ENCODE results near the gene UBC.
"Not testable (repeated sequence)": the region's sequence is repeated elsewhere in the genome, so short reads cannot be mapped to it uniquely, and the experiment has no call there.

UBC gene

GRCh38 chr12:124917841-124918621, 3.6 kb upstream of the UBC start:
- H3K9me3 ChIP-seq (ENCODE audit: control insufficient read depth, insufficient read depth, low read length): no peaks in the 10 kb centered on the region
- peaks cover 9% of the 10 kb centered on the region for H3K36me3 ChIP-seq (ENCODE audit: control insufficient read depth, insufficient read depth, low read length)
- H3K4me3 ChIP-seq (ENCODE audit: low read depth, low read length): peak overlapping the region; percentile 59
- H3K9ac ChIP-seq (ENCODE audit: low read depth, low read length): peak overlapping the region; percentile 48
- H3K4me1 ChIP-seq (ENCODE audit: control insufficient read depth, insufficient read depth, low read length): peaks cover 39% of the 10 kb centered on the region
- H3K27me3 ChIP-seq (ENCODE audit: control insufficient read depth, insufficient read depth, low read length): no peaks in the 10 kb centered on the region

GRCh38 chr12:124917135-124917840, 2.8 kb upstream of the UBC start:
- Histone ChIP-seq H3K4me3 (ENCODE audit: low read depth, low read length) (peak overlapping the region; percentile 59), H3K36me3 (ENCODE audit: control insufficient read depth, insufficient read depth, low read length) (peaks cover 14% of the 10 kb centered on the region), H3K27me3 (ENCODE audit: control insufficient read depth, insufficient read depth, low read length) (no peaks in the 10 kb centered on the region), H3K9ac (ENCODE audit: low read depth, low read length) (peak overlapping the region; percentile 48), H3K4me1 (ENCODE audit: control insufficient read depth, insufficient read depth, low read length) (peaks cover 39% of the 10 kb centered on the region), H3K9me3 (ENCODE audit: control insufficient read depth, insufficient read depth, low read length) (no peaks in the 10 kb centered on the region)

GRCh38 chr12:124916374-124917134, 2.1 kb upstream of the UBC start:
- Histone ChIP-seq H3K4me3 (ENCODE audit: low read depth, low read length) (peak overlapping the region; percentile 59), H3K27me3 (ENCODE audit: control insufficient read depth, insufficient read depth, low read length) (no peaks in the 10 kb centered on the region), H3K4me1 (ENCODE audit: control insufficient read depth, insufficient read depth, low read length) (peaks cover 39% of the 10 kb centered on the region), H3K9ac (ENCODE audit: low read depth, low read length) (peak overlapping the region; percentile 47), H3K36me3 (ENCODE audit: control insufficient read depth, insufficient read depth, low read length) (peaks cover 15% of the 10 kb centered on the region), H3K9me3 (ENCODE audit: control insufficient read depth, insufficient read depth, low read length) (no peaks in the 10 kb centered on the region)

- H3K9ac ChIP-seq (ENCODE audit: low read depth, low read length): peak overlapping the region; percentile 100
- H3K36me3 ChIP-seq (ENCODE audit: control insufficient read depth, insufficient read depth, low read length): peaks cover 15% of the 10 kb centered on the region
- H3K4me1 ChIP-seq (ENCODE audit: control insufficient read depth, insufficient read depth, low read length): peaks cover 29% of the 10 kb centered on the region
- no peaks in the 10 kb centered on the region for H3K9me3 ChIP-seq (ENCODE audit: control insufficient read depth, insufficient read depth, low read length)
- H3K4me3 ChIP-seq (ENCODE audit: low read depth, low read length): peak overlapping the region; percentile 99
- no peaks in the 10 kb centered on the region for H3K27me3 ChIP-seq (ENCODE audit: control insufficient read depth, insufficient read depth, low read length)
Measured at GRCh38 chr12:124915239-124916236, 1.1 kb upstream of the UBC start.

GRCh38 chr12:124913474-124914391, 717 bp downstream of the UBC start:
- Histone ChIP-seq H3K36me3 (ENCODE audit: control insufficient read depth, insufficient read depth, low read length) (peaks cover 15% of the 10 kb centered on the region), H3K4me1 (ENCODE audit: control insufficient read depth, insufficient read depth, low read length) (peaks cover 23% of the 10 kb centered on the region), H3K9ac (ENCODE audit: low read depth, low read length) (peak overlapping the region; percentile 100), H3K4me3 (ENCODE audit: low read depth, low read length) (peak overlapping the region; percentile 99), H3K27me3 (ENCODE audit: control insufficient read depth, insufficient read depth, low read length) (no peaks in the 10 kb centered on the region), H3K9me3 (ENCODE audit: control insufficient read depth, insufficient read depth, low read length) (no peaks in the 10 kb centered on the region)

- H3K9ac ChIP-seq (ENCODE audit: low read depth, low read length); H3K4me3 ChIP-seq (ENCODE audit: low read depth, low read length); H3K27me3 ChIP-seq (ENCODE audit: control insufficient read depth, insufficient read depth, low read length); H3K9me3 ChIP-seq (ENCODE audit: control insufficient read depth, insufficient read depth, low read length): not testable (repeated sequence)
- Histone ChIP-seq H3K4me1 (ENCODE audit: control insufficient read depth, insufficient read depth, low read length) (peaks cover 17% of the 10 kb centered on the region), H3K36me3 (ENCODE audit: control insufficient read depth, insufficient read depth, low read length) (peaks cover 15% of the 10 kb centered on the region)
Measured at GRCh38 chr12:124912529-124913287, 1.7 kb downstream of the UBC start.

GRCh38 chr12:124911521-124911920, 2.9 kb downstream of the UBC start:
- H3K9ac ChIP-seq (ENCODE audit: low read depth, low read length); H3K4me3 ChIP-seq (ENCODE audit: low read depth, low read length): not testable (repeated sequence)
- H3K36me3 ChIP-seq (ENCODE audit: control insufficient read depth, insufficient read depth, low read length): peaks cover 15% of the 10 kb centered on the region

GRCh38 chr12:124910561-124911478, 3.6 kb downstream of the UBC start:
- Histone ChIP-seq H3K9me3 (ENCODE audit: control insufficient read depth, insufficient read depth, low read length) (no peaks in the 10 kb centered on the region), H3K36me3 (ENCODE audit: control insufficient read depth, insufficient read depth, low read length) (peaks cover 15% of the 10 kb centered on the region), H3K27me3 (ENCODE audit: control insufficient read depth, insufficient read depth, low read length) (no peaks in the 10 kb centered on the region), H3K4me1 (ENCODE audit: control insufficient read depth, insufficient read depth, low read length) (peaks cover 4% of the 10 kb centered on the region), H3K9ac (ENCODE audit: low read depth, low read length) (no peak overlapping the region), H3K4me3 (ENCODE audit: low read depth, low read length) (no peak overlapping the region)

More at GRCh38 chr12:124911521-124911920, 2.9 kb downstream of the UBC start:
- not testable (repeated sequence) for H3K27me3 ChIP-seq (ENCODE audit: control insufficient read depth, insufficient read depth, low read length); H3K9me3 ChIP-seq (ENCODE audit: control insufficient read depth, insufficient read depth, low read length)
- H3K4me1 ChIP-seq (ENCODE audit: control insufficient read depth, insufficient read depth, low read length): peaks cover 11% of the 10 kb centered on the region

- Histone ChIP-seq H3K36me3 (ENCODE audit: control insufficient read depth, insufficient read depth, low read length) (peaks cover 15% of the 10 kb centered on the region), H3K27me3 (ENCODE audit: control insufficient read depth, insufficient read depth, low read length) (no peaks in the 10 kb centered on the region), H3K9ac (ENCODE audit: low read depth, low read length) (no peak overlapping the region), H3K4me1 (ENCODE audit: control insufficient read depth, insufficient read depth, low read length) (no peaks in the 10 kb centered on the region), H3K4me3 (ENCODE audit: low read depth, low read length) (no peak overlapping the region), H3K9me3 (ENCODE audit: control insufficient read depth, insufficient read depth, low read length) (no peaks in the 10 kb centered on the region)
Measured at GRCh38 chr12:124909831-124910560, 4.5 kb downstream of the UBC start.
